A549 (cell line): ENCODE measurements around the gene NAV2.

ENCODE experiments used
- BHLHE40 ChIP-seq: IDR thresholded peaks from 2 replicates; pipeline ENCODE4 v1.6.1; 2012; ENCODE audit warnings: low read depth, low read length, inconsistent platforms
- GATA3 ChIP-seq: IDR thresholded peaks from 2 replicates; pipeline ENCODE4 v1.6.1; 2012; ENCODE audit warnings: borderline replicate concordance
- HOXA7 ChIP-seq: fragments of 250-450 bp; sonication (Bioruptor Pico); IDR thresholded peaks from 2 replicates; pipeline ENCODE4 v1.5.0; 2020; ENCODE audit warnings: mild to moderate bottlenecking, moderate library complexity
- MAX ChIP-seq: IDR thresholded peaks from 2 replicates; pipeline ENCODE4 v1.6.1; 2012
- MYC ChIP-seq: IDR thresholded peaks from 2 replicates; pipeline ENCODE4 v1.6.1; 2012; ENCODE audit warnings: mild to moderate bottlenecking, inconsistent platforms, low read length, improper control_type of control experiment, borderline replicate concordance
- POLR2A ChIP-seq: IDR thresholded peaks from 2 replicates; pipeline ENCODE4 v1.6.1; 2012; ENCODE audit warnings: mild to moderate bottlenecking, low read length
- RAD21 ChIP-seq, 2 experiments: fragments of >200 bp in 1 of 2; sonication (Bioruptor Twin) in 1 of 2; formaldehyde crosslinking in 1 of 2; IDR thresholded peaks in 1 of 2; conservative IDR thresholded peaks in 1 of 2; 2 replicates in 1 of 2; 3 replicates in 1 of 2; pipeline ENCODE4 v1.6.1; 2012 to 2018; ENCODE audit warnings: inconsistent platforms in 1 of 2
- REST ChIP-seq: fragments of 200-600 bp; sonication (generic); IDR thresholded peaks from 2 replicates; pipeline ENCODE4 v1.6.1; 2016; ENCODE audit warnings: antibody characterized with exemption, mild to moderate bottlenecking, moderate library complexity
- SMC3 ChIP-seq: fragments of >200 bp; sonication (Bioruptor Twin); formaldehyde crosslinking; IDR thresholded peaks from 3 replicates; pipeline ENCODE4 v1.6.1; 2018; ENCODE audit warnings: inconsistent platforms
- TP53 ChIP-seq: fragments of 250-450 bp; sonication (Bioruptor Pico); IDR thresholded peaks from 2 replicates; pipeline ENCODE4 v1.5.0; 2021; ENCODE audit warnings: mild to moderate bottlenecking, moderate library complexity
- TF ChIP-seq, protein P1 (sequence below): fragments of >200 bp; sonication (Bioruptor Twin); formaldehyde crosslinking; IDR thresholded peaks from 3 replicates; pipeline ENCODE4 v1.5.1; 2016
- TF ChIP-seq, protein P2 (sequence below): fragments of 150-350 bp; IDR thresholded peaks from 2 replicates; pipeline ENCODE4 v1.6.1; 2014; ENCODE audit warnings: low read depth, mild to moderate bottlenecking, low read length

- TF ChIP-seq, protein P1, sequence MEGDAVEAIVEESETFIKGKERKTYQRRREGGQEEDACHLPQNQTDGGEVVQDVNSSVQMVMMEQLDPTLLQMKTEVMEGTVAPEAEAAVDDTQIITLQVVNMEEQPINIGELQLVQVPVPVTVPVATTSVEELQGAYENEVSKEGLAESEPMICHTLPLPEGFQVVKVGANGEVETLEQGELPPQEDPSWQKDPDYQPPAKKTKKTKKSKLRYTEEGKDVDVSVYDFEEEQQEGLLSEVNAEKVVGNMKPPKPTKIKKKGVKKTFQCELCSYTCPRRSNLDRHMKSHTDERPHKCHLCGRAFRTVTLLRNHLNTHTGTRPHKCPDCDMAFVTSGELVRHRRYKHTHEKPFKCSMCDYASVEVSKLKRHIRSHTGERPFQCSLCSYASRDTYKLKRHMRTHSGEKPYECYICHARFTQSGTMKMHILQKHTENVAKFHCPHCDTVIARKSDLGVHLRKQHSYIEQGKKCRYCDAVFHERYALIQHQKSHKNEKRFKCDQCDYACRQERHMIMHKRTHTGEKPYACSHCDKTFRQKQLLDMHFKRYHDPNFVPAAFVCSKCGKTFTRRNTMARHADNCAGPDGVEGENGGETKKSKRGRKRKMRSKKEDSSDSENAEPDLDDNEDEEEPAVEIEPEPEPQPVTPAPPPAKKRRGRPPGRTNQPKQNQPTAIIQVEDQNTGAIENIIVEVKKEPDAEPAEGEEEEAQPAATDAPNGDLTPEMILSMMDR: no peak
- TF ChIP-seq RAD21 (conservative IDR thresholded peaks at IDR 0.05 in 1 of 2, IDR thresholded peaks at IDR 0.05 in 1 of 2) (no peak), REST (no peak), MAX (no peak), BHLHE40 (no peak), POLR2A (no peak), GATA3 (no peak), TP53 (CRISPR knock-in tag) (no peak), MYC (no peak), HOXA7 (no peak), SMC3 (no peak)
- TF ChIP-seq, protein P2, sequence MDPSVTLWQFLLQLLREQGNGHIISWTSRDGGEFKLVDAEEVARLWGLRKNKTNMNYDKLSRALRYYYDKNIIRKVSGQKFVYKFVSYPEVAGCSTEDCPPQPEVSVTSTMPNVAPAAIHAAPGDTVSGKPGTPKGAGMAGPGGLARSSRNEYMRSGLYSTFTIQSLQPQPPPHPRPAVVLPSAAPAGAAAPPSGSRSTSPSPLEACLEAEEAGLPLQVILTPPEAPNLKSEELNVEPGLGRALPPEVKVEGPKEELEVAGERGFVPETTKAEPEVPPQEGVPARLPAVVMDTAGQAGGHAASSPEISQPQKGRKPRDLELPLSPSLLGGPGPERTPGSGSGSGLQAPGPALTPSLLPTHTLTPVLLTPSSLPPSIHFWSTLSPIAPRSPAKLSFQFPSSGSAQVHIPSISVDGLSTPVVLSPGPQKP: no peak
Measured at GRCh38 chr11:19816040-19816439, 103.4 kb downstream of the NAV2 start.
